HepG2 (cell line): ENCODE measurements around the gene OR3A3. TPM values are rescaled to one million over a fixed set of nuclear protein-coding genes. Genes with fewer than 3 reads are reported as not detected.

Experiments
- ATAC-seq: fragments of 200-7000 bp; cut with Tn5 transposase; 3 replicates; pipeline ENCODE4 v1.9.1; 2020; ENCODE audit warnings: mild to moderate bottlenecking, moderate library complexity
- BruUV-seq: library from RNA; stranded (reverse); fragments of 400-500 nt; replicated peaks from 2 replicates; lab custom pipeline; 2021; lab: Mats Ljungman, UMichigan
- CTCF ChIA-PET: fragments of 300-600 bp; formaldehyde crosslinking; extraction: SDS; loops from one replicate; lab custom pipeline; 2021; ENCODE audit warnings: low total read pairs, inconsistent platforms, low intra/inter-chr PET ratio; lab: Yijun Ruan, JAX
- POLR2A ChIA-PET: fragments of 350-600 bp; sonication (Branson Sonifier 250); formaldehyde crosslinking; loops from one replicate; lab custom pipeline; 2020; ENCODE audit warnings: antibody characterized with exemption, inconsistent platforms; lab: Yijun Ruan, JAX
- DNase-seq: peaks from one replicate; pipeline ENCODE4 v3.0.0-alpha.2; 2015; ENCODE audit warnings: low spot score
- FAIRE-seq: peaks from 3 replicates; lab custom pipeline; 2011; peaks lifted over from hg19 to GRCh38; lab: Jason Lieb, UNC
- H2AFZ ChIP-seq: one replicate; pipeline ENCODE4 v1.6.1; 2011; ENCODE audit warnings: low read length, inconsistent platforms
- H3K27ac ChIP-seq: fragments of 300-600 bp; 3 replicates; pipeline ENCODE4 v1.8.0; 2011; ENCODE audit warnings: mixed run types, mild to moderate bottlenecking, mixed read lengths, low read length, inconsistent platforms; ENCODE audit not compliant: insufficient read depth; ENCODE audit errors: extremely low read length
- H3K27me3 ChIP-seq, 2 experiments: fragments of 200-600 bp in 1 of 2; 2 replicates in 1 of 2; 3 replicates in 1 of 2; pipeline versions ENCODE4 v1.6.0 to v1.8.0; 2011; ENCODE audit warnings: low read length in 2 of 2, mild to moderate bottlenecking in 2 of 2, moderate library complexity in 2 of 2, inconsistent platforms in 1 of 2; ENCODE audit not compliant: insufficient read depth in 2 of 2, control insufficient read depth in 1 of 2
- H3K36me3 ChIP-seq, 2 experiments: fragments of 200-600 bp in 1 of 2; replicated peaks in 1 of 2; 2 replicates in 1 of 2; 3 replicates in 1 of 2; pipeline versions ENCODE4 v1.5.1 to v1.8.0; 2011; ENCODE audit warnings: low read length in 2 of 2, inconsistent platforms in 1 of 2; ENCODE audit not compliant: insufficient read depth in 2 of 2, control insufficient read depth in 1 of 2
- H3K4me1 ChIP-seq: 2 replicates; pipeline ENCODE4 v1.5.1; 2012; ENCODE audit warnings: low read length, inconsistent platforms; ENCODE audit not compliant: insufficient read depth
- H3K4me2 ChIP-seq: 2 replicates; pipeline ENCODE4 v1.6.0; 2011; ENCODE audit warnings: low read depth, low read length, inconsistent platforms
- H3K4me3 ChIP-seq, 3 experiments: fragments of 200-600 bp in 1 of 3; sonication (generic), shearing (Covaris generic) in 1 of 3; replicated peaks in 1 of 3; 2 replicates each; pipeline ENCODE4 v1.5.1; 2011 to 2016; ENCODE audit warnings: low read length in 3 of 3, inconsistent platforms in 2 of 3, low read depth in 2 of 3, mild to moderate bottlenecking in 2 of 3, control low read depth in 1 of 3, mixed read lengths in 1 of 3; ENCODE audit not compliant: insufficient read depth in 1 of 3
- H3K79me2 ChIP-seq: one replicate; pipeline ENCODE4 v1.6.1; 2011; ENCODE audit warnings: low read length, inconsistent platforms; ENCODE audit not compliant: insufficient read depth
- H3K9ac ChIP-seq: 2 replicates; pipeline ENCODE4 v1.6.0; 2011; ENCODE audit warnings: mild to moderate bottlenecking, low read depth, low read length, inconsistent platforms; ENCODE audit not compliant: insufficient read depth
- H3K9me3 ChIP-seq: 2 replicates; pipeline ENCODE4 v1.5.1; 2012; ENCODE audit warnings: mild to moderate bottlenecking, low read length
- H4K20me1 ChIP-seq: 2 replicates; pipeline ENCODE4 v1.6.0; 2011; ENCODE audit warnings: inconsistent platforms, mild to moderate bottlenecking, low read length, moderate library complexity; ENCODE audit not compliant: insufficient read depth
- ARHGAP35 ChIP-seq: sonication (generic); formaldehyde crosslinking; IDR thresholded peaks from 2 replicates; pipeline ENCODE4 v1.9.0; 2022; ENCODE audit warnings: mild to moderate bottlenecking, inconsistent platforms, moderate library complexity, missing genetic modification reagents, borderline replicate concordance
- CCDC6 ChIP-seq: sonication (generic); formaldehyde crosslinking; IDR thresholded peaks from 2 replicates; pipeline ENCODE4 v1.8.1; 2022; ENCODE audit warnings: mild to moderate bottlenecking, missing genetic modification reagents, moderate library complexity
- CHCHD3 ChIP-seq: sonication (generic); formaldehyde crosslinking; IDR thresholded peaks from 2 replicates; pipeline ENCODE4 v1.8.0; 2022; ENCODE audit warnings: mild to moderate bottlenecking, missing genetic modification reagents, moderate library complexity
- GABPB1 ChIP-seq: IDR thresholded peaks from 2 replicates; pipeline ENCODE4 v1.6.1; 2016; ENCODE audit warnings: mild to moderate bottlenecking, missing genetic modification reagents, moderate library complexity, missing compliant biosample characterization
- HOXA9 ChIP-seq: sonication (generic); formaldehyde crosslinking; IDR thresholded peaks from 2 replicates; pipeline ENCODE4 v1.8.1; 2022; ENCODE audit warnings: missing genetic modification reagents, mild to moderate bottlenecking, moderate library complexity, borderline replicate concordance
- MBD4 ChIP-seq: IDR thresholded peaks from 2 replicates; pipeline ENCODE4 v1.6.1; 2012; ENCODE audit warnings: low read length, inconsistent platforms, borderline replicate concordance
- RELA ChIP-seq: sonication (generic); formaldehyde crosslinking; IDR thresholded peaks from 2 replicates; pipeline ENCODE4 v1.4.0; 2020; ENCODE audit warnings: missing genetic modification reagents
- ZBTB38 ChIP-seq: sonication (generic); formaldehyde crosslinking; IDR thresholded peaks from 2 replicates; pipeline ENCODE4 v1.5.1; 2020; ENCODE audit warnings: mild to moderate bottlenecking, missing genetic modification reagents
- ZFP82 ChIP-seq: sonication (generic); formaldehyde crosslinking; IDR thresholded peaks from 2 replicates; pipeline ENCODE4 v1.5.1; 2020; ENCODE audit warnings: mild to moderate bottlenecking, missing genetic modification reagents, borderline replicate concordance
- ZKSCAN5 ChIP-seq: sonication (generic); formaldehyde crosslinking; IDR thresholded peaks from 2 replicates; pipeline ENCODE4 v1.5.1; 2020; ENCODE audit warnings: mild to moderate bottlenecking, missing genetic modification reagents
- ZNF205 ChIP-seq: IDR thresholded peaks from 2 replicates; pipeline ENCODE4 v1.6.1; 2018; ENCODE audit warnings: missing biosample characterization, missing genetic modification reagents
- ZNF235 ChIP-seq: sonication (generic); formaldehyde crosslinking; IDR thresholded peaks from 2 replicates; pipeline ENCODE4 v1.8.1; 2023; ENCODE audit warnings: mild to moderate bottlenecking, missing genetic modification reagents, borderline replicate concordance
- ZNF496 ChIP-seq: sonication (generic); formaldehyde crosslinking; IDR thresholded peaks from 2 replicates; pipeline ENCODE4 v1.8.1; 2023; ENCODE audit warnings: mild to moderate bottlenecking, moderate library complexity, missing genetic modification reagents; ENCODE audit not compliant: insufficient replicate concordance
- ZNF773 ChIP-seq: sonication (generic); formaldehyde crosslinking; IDR thresholded peaks from 2 replicates; pipeline ENCODE4 v1.4.0; 2020; ENCODE audit warnings: missing genetic modification reagents, borderline replicate concordance
- ZNF790 ChIP-seq: sonication (generic); formaldehyde crosslinking; IDR thresholded peaks from 2 replicates; pipeline ENCODE4 v1.8.0; 2022; ENCODE audit warnings: missing genetic modification reagents, mild to moderate bottlenecking, borderline replicate concordance
- ZNF883 ChIP-seq: sonication (generic); formaldehyde crosslinking; IDR thresholded peaks from 2 replicates; pipeline ENCODE4 v1.5.1; 2020; ENCODE audit warnings: mild to moderate bottlenecking, missing genetic modification reagents; ENCODE audit errors: not compliant biosample characterization
- WGBS: methylation state at CpG from one replicate; pipeline ENCODE4 v1.1.6; 2017; ENCODE audit warnings: low lambda C conversion rate; 5-methylcytosine and 5-hydroxymethylcytosine counted together
- in situ Hi-C: cut with HindIII; loops from 2 replicates; pipeline ENCODE4 v1.10.0; 2017; ENCODE audit warnings: low pct_unique_long_range_greater_than_20kb; ENCODE audit not compliant: extremely low pct_ligation_motif_present
- intact Hi-C: fragments of 100-400 bp; cut with micrococcal nuclease; formaldehyde crosslinking; loops from one replicate; pipeline ENCODE4 v1.10.0; 2022; ENCODE audit not compliant: unreplicated experiment
- polyA plus RNA-seq, 8 experiments: library from polyadenylated mRNA; depleted of rRNA in 3 of 8; stranded (reverse) in 7 of 8; unstranded in 1 of 8; fragments of >200 nt; fragmentation: Illumina TruSeq in 4 of 8; extraction: Trizol in 4 of 8; gene quantifications; 2 replicates each; pipeline versions ENCODE4 v1.2.1 to v1.2.3, GENCODE V29; 2011 to 2016; ENCODE audit warnings: low read depth in 4 of 8, missing spikeins in 1 of 8, mixed read lengths in 1 of 8; ENCODE audit not compliant: insufficient read depth in 1 of 8
- total RNA-seq, 5 experiments: library from RNA; depleted of rRNA; stranded (reverse); fragments of >200 nt; fragmentation: Illumina TruSeq; extraction: Trizol; gene quantifications; 2 replicates each; pipeline ENCODE4 v1.2.3, GENCODE V29; 2016; ENCODE audit warnings: low read depth in 1 of 5

Gene OR3A3
- total and polyA plus RNA-seq, 2 of the 13 experiments (the other 11 are each of a cell fraction or from before 2014, with no cell fraction given), result not detected

GRCh38 chr17:3397801-3398200 lies 13.4 kb upstream of the OR3A3 start (continued):
- TF ChIP-seq HOXA9 (CRISPR knock-in tag), result 0 out of 2 replicates have a peak, but pooled peaks have one; percentile 52
- TF ChIP-seq, all 625 proteins: peak for 8; not testable (repeated sequence) for 617

- ChIA-PET CTCF (no interaction called here), POLR2A (no interaction called here)
- no peaks in the 10 kb centered on the region for H3K36me3 ChIP-seq
- no TSS peak for BruUV-seq
- 0% methylated on average over 1 of the region's 1 CpG for WGBS
- no peak within 1 kb of the TSS for H3K4me2 ChIP-seq
- no peaks in the 10 kb centered on the region for H3K4me1 ChIP-seq
- ATAC-seq (no peak), FAIRE-seq (no peak), DNase-seq (no peak)
- no peak within 1 kb of the TSS for H2AFZ ChIP-seq
- H3K27me3 ChIP-seq, result no peaks in the 10 kb centered on the region; a peak in 1 of 5 replicates
- intact Hi-C loops (no loop called here), in situ Hi-C loops (no loop called here)
- H4K20me1 ChIP-seq, result no peaks in the 10 kb centered on the region
- H3K9ac ChIP-seq, result no peak within 1 kb of the TSS
- no peak within 1 kb of the TSS for H3K27ac ChIP-seq
- no peaks in the 10 kb centered on the region for H3K9me3 ChIP-seq
- no peak within 1 kb of the TSS for H3K4me3 ChIP-seq
- no peaks in the 10 kb centered on the region for H3K79me2 ChIP-seq
- TF ChIP-seq ZNF496 (CRISPR knock-in tag) (no peak), ZBTB38 (CRISPR knock-in tag) (no peak), MBD4 (no peak), ZNF883 (CRISPR knock-in tag) (no peak), ARHGAP35 (CRISPR knock-in tag) (no peak), ZKSCAN5 (CRISPR knock-in tag) (no peak), ZNF790 (CRISPR knock-in tag) (no peak), ZNF235 (no peak), CHCHD3 (CRISPR knock-in tag) (no peak), ZNF773 (CRISPR knock-in tag) (no peak), RELA (CRISPR knock-in tag) (no peak), GABPB1 (CRISPR knock-in tag) (no peak), CCDC6 (CRISPR knock-in tag) (no peak), ZFP82 (no peak), ZNF205 (CRISPR knock-in tag) (no peak)
These were observed 12.9 kb upstream of the OR3A3 start, which contains the start of gene OR1E1 for GRCh38 chr17:3398310-3398709. Gene OR1E1 (minus strand): TSS chr17:3398410. CDS start chr17:3398410, 0 bp downstream.
